Liver (tissue), 9 donors: ENCODE data around the gene SOCS3. TPM values are rescaled to one million over a fixed set of nuclear protein-coding genes. Genes with fewer than 3 reads are reported as not detected.

ENCODE experiments used
- DNase-seq: peaks from one replicate; pipeline ENCODE4 v3.0.0-alpha.2; 2017; ENCODE audit warnings: low spot score
- H3K27ac ChIP-seq, 2 donors: one replicate each; pipeline ENCODE4 v1.7.0; 2013; ENCODE audit warnings: inconsistent platforms in 2 of 2, low read length in 2 of 2, control low read depth in 1 of 2, low read depth in 1 of 2, mild to moderate bottlenecking in 1 of 2
- H3K27me3 ChIP-seq, 4 donors: one replicate each; pipeline versions ENCODE4 v1.6.1 to v1.7.0; 2013; ENCODE audit warnings: low read length in 3 of 4, inconsistent platforms in 1 of 4, mild to moderate bottlenecking in 1 of 4, moderate library complexity in 1 of 4; ENCODE audit not compliant: control insufficient read depth in 4 of 4, insufficient read depth in 4 of 4
- H3K36me3 ChIP-seq, 4 donors: one replicate each; pipeline versions ENCODE4 v1.6.1 to v1.7.0; 2013; ENCODE audit warnings: low read length in 3 of 4, mild to moderate bottlenecking in 3 of 4, low read depth in 1 of 4, moderate library complexity in 1 of 4; ENCODE audit not compliant: control insufficient read depth in 4 of 4, insufficient read depth in 3 of 4
- H3K4me1 ChIP-seq, 4 donors: one replicate each; pipeline versions ENCODE4 v1.6.1 to v1.7.0; 2013; ENCODE audit warnings: low read length in 3 of 4, mild to moderate bottlenecking in 3 of 4, moderate library complexity in 1 of 4; ENCODE audit not compliant: control insufficient read depth in 4 of 4, insufficient read depth in 4 of 4
- H3K4me3 ChIP-seq, 3 donors: one replicate each; pipeline versions ENCODE4 v1.6.1 to v1.7.0; 2013; ENCODE audit warnings: low read length in 3 of 3, control low read depth in 1 of 3, low read depth in 1 of 3, mild to moderate bottlenecking in 1 of 3
- H3K9ac ChIP-seq, 2 donors: one replicate each; pipeline ENCODE4 v1.7.0; 2013; ENCODE audit warnings: low read length in 2 of 2, mild to moderate bottlenecking in 2 of 2, moderate library complexity in 2 of 2, control low read depth in 1 of 2, low read depth in 1 of 2
- H3K9me3 ChIP-seq, 4 donors: one replicate each; pipeline versions ENCODE4 v1.6.1 to v1.7.0; 2013; ENCODE audit warnings: low read length in 3 of 4; ENCODE audit not compliant: control insufficient read depth in 4 of 4
- FOXA1 ChIP-seq: IDR thresholded peaks from 2 replicates; pipeline ENCODE4 v1.6.1; 2016; ENCODE audit warnings: antibody characterized with exemption
- GABPA ChIP-seq, 2 donors: IDR thresholded peaks in 1 of 2; conservative IDR thresholded peaks in 1 of 2; 2 replicates each; pipeline ENCODE4 v1.6.1; 2016; ENCODE audit warnings: antibody characterized with exemption in 2 of 2, mild to moderate bottlenecking in 1 of 2, moderate library complexity in 1 of 2
- HNF4A ChIP-seq, 2 donors: conservative IDR thresholded peaks; 2 replicates each; pipeline ENCODE4 v1.6.1; 2016; ENCODE audit warnings: antibody characterized with exemption in 2 of 2, mild to moderate bottlenecking in 2 of 2
- JUND ChIP-seq, 2 donors: IDR thresholded peaks; 2 replicates each; pipeline ENCODE4 v1.6.1; 2016; ENCODE audit warnings: antibody characterized with exemption in 2 of 2
- NR2F2 ChIP-seq: IDR thresholded peaks from 2 replicates; pipeline ENCODE4 v1.6.1; 2016; ENCODE audit warnings: antibody characterized with exemption
- RAD21 ChIP-seq, 2 donors: IDR thresholded peaks; 2 replicates each; pipeline ENCODE4 v1.6.1; 2016; ENCODE audit warnings: antibody characterized with exemption in 2 of 2, mild to moderate bottlenecking in 2 of 2
- RXRA ChIP-seq, 2 donors: IDR thresholded peaks; 2 replicates each; pipeline ENCODE4 v1.6.1; 2017 to 2018; ENCODE audit warnings: antibody characterized with exemption in 2 of 2, mild to moderate bottlenecking in 1 of 2
- SP1 ChIP-seq: IDR thresholded peaks from 2 replicates; pipeline ENCODE4 v1.6.1; 2018; ENCODE audit warnings: antibody characterized with exemption, mild to moderate bottlenecking
- TAF1 ChIP-seq: conservative IDR thresholded peaks from 2 replicates; pipeline ENCODE4 v1.6.1; 2016; ENCODE audit warnings: antibody characterized with exemption, mild to moderate bottlenecking
- YY1 ChIP-seq: IDR thresholded peaks from 2 replicates; pipeline ENCODE4 v1.6.1; 2016; ENCODE audit warnings: antibody characterized with exemption, mild to moderate bottlenecking
- WGBS: extraction: QIAGEN DNeasy Blood & Tissue Kit; methylation state at CpG from one replicate; pipeline ENCODE4 v1.1.7; 2013; 5-methylcytosine and 5-hydroxymethylcytosine counted together
- polyA plus RNA-seq, 2 donors: library from polyadenylated mRNA; stranded (reverse) in 1 of 2; unstranded in 1 of 2; fragments of 200-250 nt in 1 of 2; fragments of >200 nt in 1 of 2; fragmentation: Nextera tagmentation in 1 of 2; extraction: Ambion mirVana in 1 of 2; gene quantifications; one replicate each; pipeline versions ENCODE4 v1.2.1 to v1.2.3, GENCODE V29; 2013 to 2015
- total RNA-seq, 2 donors: library from RNA; depleted of rRNA; stranded (reverse); fragments of >200 nt; gene quantifications; one replicate each; pipeline ENCODE4 v1.2.3, GENCODE V29; 2014
- TF ChIP-seq, protein P1 (sequence below): fragments of 150-350 bp; IDR thresholded peaks from 2 replicates; pipeline ENCODE4 v1.5.1; 2017; ENCODE audit warnings: improper control_type of control experiment, low read depth, low read length; ENCODE audit not compliant: missing input control
- TF ChIP-seq, protein P2 (sequence below): IDR thresholded peaks from 2 replicates; pipeline ENCODE4 v1.6.1; 2016; ENCODE audit warnings: antibody characterized with exemption, mild to moderate bottlenecking
- TF ChIP-seq, protein P3 (sequence below): IDR thresholded peaks from 2 replicates; pipeline ENCODE4 v1.6.1; 2016; ENCODE audit warnings: antibody characterized with exemption
- TF ChIP-seq, protein P4 (sequence below): IDR thresholded peaks from 2 replicates; pipeline ENCODE4 v1.6.1; 2016; ENCODE audit warnings: antibody characterized with exemption
- donor health status: healthy.
- donor health status: healthy.
- donor health status: healthy.
- donor health status: healthy.
- donor health status: healthy.

SOCS3 gene
- total and polyA plus RNA-seq, 4 donors, result 12.2 to 48.0 (median 18.3) TPM

DNA sequence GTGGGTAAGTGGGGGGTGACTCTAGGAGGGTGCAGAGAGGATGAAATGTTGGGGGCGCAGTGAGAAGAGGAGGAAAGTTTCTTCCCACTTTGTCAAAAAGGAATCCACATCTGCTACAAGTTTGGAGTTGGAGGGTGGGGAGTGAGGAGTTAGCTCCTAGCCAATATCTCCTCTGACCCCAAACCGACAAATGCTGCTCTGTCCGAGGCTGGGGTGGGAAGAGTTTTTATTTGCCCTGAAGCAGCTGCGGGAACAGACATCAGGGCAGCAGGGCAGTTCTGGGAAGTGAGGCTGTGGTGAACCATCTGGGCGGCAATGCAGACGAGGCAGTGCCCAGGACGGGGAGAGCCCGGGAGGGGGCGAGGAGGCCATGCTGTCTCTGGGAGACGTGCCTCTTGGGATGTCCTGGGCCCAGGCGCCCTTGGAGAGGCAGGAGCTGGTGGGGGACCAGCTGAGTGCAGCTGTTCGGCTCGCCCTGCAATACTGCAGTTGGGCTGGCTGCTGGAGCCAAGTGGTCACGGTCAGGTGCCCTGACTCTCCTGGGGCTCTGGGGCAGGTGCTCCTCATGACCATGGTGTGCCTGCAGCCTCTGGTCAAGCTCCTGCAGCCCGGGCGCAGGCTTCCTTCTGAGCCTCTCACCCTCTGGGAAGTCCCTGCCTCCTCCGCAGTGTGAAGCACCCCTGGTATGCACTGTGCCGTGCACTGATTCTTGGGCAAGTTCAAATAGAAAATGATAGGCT, 6.4 kb upstream of the SOCS3 start:
- no peak for TF ChIP-seq RXRA (IDR thresholded peaks at IDR 0.05)
- no peak for TF ChIP-seq GABPA (IDR thresholded peaks at IDR 0.05 in 1 of 2, conservative IDR thresholded peaks at IDR 0.05 in 1 of 2)
- TF ChIP-seq YY1, result no peak
- TF ChIP-seq TAF1, result no peak
- peaks cover 0 to 2% (median 0%) of the 10 kb centered on the region in 4 donors for H3K4me1 ChIP-seq
- no peaks in the 10 kb centered on the region for H3K27me3 ChIP-seq
- no peak overlapping the region for H3K27ac ChIP-seq
- H3K9me3 ChIP-seq, result no peaks in the 10 kb centered on the region
- H3K4me3 ChIP-seq, result no peak overlapping the region
- 87% methylated on average over 18 of the region's 18 CpGs for WGBS
- H3K9ac ChIP-seq, result no peak overlapping the region
- no peak for DNase-seq
- no peaks in the 10 kb centered on the region for H3K36me3 ChIP-seq

DNA sequence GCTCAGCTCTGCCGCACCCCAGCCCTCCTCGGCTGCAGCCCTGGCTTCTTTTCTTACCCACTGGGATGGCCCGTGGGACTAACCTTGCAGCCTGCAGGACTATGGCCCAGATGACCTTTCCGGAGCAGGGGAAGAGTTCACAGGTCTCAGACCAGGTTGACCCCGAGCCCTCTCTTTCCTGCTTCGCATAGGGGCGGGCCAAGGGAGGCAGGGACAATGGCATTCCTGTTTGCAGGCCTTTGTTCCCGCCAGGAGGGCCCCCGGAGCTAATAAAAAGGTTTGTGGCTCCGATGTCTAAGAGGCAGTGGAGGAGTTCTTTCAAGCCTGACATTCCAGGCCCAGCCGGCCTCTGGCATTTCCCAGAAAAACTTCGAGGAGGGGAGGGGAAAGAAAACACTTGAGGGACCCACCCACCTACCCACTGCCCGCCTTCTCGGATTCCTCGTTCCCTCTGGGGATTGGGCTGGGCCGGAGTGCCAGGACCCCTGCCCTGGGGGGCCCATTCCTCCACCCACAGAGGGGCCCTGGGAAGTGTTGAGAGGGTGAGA, 5.8 kb upstream of the SOCS3 start:
- no peak for DNase-seq
- Histone ChIP-seq H3K27me3 (no peaks in the 10 kb centered on the region), H3K9ac (no peak overlapping the region), H3K36me3 (no peaks in the 10 kb centered on the region), H3K4me1 (peaks cover 0 to 5% (median 2%) of the 10 kb centered on the region in 4 donors), H3K9me3 (no peaks in the 10 kb centered on the region), H3K27ac (no peak overlapping the region), H3K4me3 (no peak overlapping the region)
- peak; percentile 99 for TF ChIP-seq NR2F2
- peak in 1 of 2 donors; percentile 40 for TF ChIP-seq RXRA (IDR thresholded peaks at IDR 0.05)
- TF ChIP-seq, protein P1, sequence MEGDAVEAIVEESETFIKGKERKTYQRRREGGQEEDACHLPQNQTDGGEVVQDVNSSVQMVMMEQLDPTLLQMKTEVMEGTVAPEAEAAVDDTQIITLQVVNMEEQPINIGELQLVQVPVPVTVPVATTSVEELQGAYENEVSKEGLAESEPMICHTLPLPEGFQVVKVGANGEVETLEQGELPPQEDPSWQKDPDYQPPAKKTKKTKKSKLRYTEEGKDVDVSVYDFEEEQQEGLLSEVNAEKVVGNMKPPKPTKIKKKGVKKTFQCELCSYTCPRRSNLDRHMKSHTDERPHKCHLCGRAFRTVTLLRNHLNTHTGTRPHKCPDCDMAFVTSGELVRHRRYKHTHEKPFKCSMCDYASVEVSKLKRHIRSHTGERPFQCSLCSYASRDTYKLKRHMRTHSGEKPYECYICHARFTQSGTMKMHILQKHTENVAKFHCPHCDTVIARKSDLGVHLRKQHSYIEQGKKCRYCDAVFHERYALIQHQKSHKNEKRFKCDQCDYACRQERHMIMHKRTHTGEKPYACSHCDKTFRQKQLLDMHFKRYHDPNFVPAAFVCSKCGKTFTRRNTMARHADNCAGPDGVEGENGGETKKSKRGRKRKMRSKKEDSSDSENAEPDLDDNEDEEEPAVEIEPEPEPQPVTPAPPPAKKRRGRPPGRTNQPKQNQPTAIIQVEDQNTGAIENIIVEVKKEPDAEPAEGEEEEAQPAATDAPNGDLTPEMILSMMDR, result no peak
- 62% methylated on average over 16 of the region's 16 CpGs for WGBS

DNA sequence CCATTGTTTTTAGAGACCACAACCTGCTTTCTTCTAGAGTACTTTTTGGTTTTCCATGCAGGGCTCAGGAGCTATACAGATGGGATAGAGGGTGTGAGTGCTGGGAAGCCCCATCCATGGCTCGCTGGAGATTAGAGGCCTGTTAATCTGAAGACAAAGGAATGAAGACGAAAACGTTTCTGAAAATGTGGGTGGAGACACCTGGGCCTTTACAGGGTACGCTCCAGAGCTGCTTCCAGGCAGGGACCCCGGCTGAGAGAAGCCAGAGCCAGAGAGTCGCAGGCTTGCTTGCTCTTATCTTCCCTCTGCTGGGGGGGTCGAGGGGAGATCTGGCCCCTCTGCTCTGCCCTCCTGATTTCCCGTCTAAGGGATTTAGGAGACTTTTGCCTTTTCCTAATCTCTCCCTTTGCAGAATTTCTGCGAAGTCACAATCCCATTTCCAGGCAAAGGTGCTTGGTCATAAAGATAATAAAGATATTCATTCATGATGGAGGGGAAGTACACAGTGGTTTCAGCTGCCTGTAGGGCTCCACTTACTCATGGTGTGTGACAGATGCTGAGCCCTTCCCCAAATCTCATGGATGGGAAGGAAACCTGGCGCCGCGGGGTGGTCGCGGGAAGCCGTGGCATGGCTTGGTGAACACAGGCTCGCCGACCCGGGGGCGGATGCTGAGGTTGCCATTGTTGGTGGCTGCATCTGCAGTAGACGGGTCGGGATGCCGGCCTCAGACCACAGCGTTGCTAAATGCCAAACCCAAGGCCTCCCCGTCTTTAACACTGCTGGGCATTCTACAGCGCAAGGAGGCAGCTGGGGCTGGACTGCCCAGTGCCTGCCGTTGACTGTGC, 4.8 kb upstream of the SOCS3 start:
- no peaks in the 10 kb centered on the region for H3K9me3 ChIP-seq
- no peak overlapping the region for H3K27ac ChIP-seq
- no peak for DNase-seq
- H3K4me3 ChIP-seq, result no peak overlapping the region
- H3K4me1 ChIP-seq, result peaks cover 0 to 9% (median 4%) of the 10 kb centered on the region in 4 donors
- H3K36me3 ChIP-seq, result no peaks in the 10 kb centered on the region
- 77% methylated on average over 26 of the region's 26 CpGs for WGBS
- H3K27me3 ChIP-seq, result no peaks in the 10 kb centered on the region
- H3K9ac ChIP-seq, result no peak overlapping the region
- TF ChIP-seq SP1 (no peak), JUND (IDR thresholded peaks at IDR 0.05) (no peak), YY1 (no peak), NR2F2 (no peak), RAD21 (IDR thresholded peaks at IDR 0.05) (no peak), RXRA (IDR thresholded peaks at IDR 0.05) (no peak), TAF1 (no peak), FOXA1 (no peak), HNF4A (conservative IDR thresholded peaks at IDR 0.05) (no peak)
- TF ChIP-seq, protein P2, sequence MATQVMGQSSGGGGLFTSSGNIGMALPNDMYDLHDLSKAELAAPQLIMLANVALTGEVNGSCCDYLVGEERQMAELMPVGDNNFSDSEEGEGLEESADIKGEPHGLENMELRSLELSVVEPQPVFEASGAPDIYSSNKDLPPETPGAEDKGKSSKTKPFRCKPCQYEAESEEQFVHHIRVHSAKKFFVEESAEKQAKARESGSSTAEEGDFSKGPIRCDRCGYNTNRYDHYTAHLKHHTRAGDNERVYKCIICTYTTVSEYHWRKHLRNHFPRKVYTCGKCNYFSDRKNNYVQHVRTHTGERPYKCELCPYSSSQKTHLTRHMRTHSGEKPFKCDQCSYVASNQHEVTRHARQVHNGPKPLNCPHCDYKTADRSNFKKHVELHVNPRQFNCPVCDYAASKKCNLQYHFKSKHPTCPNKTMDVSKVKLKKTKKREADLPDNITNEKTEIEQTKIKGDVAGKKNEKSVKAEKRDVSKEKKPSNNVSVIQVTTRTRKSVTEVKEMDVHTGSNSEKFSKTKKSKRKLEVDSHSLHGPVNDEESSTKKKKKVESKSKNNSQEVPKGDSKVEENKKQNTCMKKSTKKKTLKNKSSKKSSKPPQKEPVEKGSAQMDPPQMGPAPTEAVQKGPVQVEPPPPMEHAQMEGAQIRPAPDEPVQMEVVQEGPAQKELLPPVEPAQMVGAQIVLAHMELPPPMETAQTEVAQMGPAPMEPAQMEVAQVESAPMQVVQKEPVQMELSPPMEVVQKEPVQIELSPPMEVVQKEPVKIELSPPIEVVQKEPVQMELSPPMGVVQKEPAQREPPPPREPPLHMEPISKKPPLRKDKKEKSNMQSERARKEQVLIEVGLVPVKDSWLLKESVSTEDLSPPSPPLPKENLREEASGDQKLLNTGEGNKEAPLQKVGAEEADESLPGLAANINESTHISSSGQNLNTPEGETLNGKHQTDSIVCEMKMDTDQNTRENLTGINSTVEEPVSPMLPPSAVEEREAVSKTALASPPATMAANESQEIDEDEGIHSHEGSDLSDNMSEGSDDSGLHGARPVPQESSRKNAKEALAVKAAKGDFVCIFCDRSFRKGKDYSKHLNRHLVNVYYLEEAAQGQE, result no peak
- TF ChIP-seq, protein P3, sequence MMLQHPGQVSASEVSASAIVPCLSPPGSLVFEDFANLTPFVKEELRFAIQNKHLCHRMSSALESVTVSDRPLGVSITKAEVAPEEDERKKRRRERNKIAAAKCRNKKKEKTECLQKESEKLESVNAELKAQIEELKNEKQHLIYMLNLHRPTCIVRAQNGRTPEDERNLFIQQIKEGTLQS, result no peak
- TF ChIP-seq, protein P1, result no peak
- TF ChIP-seq, protein P4, sequence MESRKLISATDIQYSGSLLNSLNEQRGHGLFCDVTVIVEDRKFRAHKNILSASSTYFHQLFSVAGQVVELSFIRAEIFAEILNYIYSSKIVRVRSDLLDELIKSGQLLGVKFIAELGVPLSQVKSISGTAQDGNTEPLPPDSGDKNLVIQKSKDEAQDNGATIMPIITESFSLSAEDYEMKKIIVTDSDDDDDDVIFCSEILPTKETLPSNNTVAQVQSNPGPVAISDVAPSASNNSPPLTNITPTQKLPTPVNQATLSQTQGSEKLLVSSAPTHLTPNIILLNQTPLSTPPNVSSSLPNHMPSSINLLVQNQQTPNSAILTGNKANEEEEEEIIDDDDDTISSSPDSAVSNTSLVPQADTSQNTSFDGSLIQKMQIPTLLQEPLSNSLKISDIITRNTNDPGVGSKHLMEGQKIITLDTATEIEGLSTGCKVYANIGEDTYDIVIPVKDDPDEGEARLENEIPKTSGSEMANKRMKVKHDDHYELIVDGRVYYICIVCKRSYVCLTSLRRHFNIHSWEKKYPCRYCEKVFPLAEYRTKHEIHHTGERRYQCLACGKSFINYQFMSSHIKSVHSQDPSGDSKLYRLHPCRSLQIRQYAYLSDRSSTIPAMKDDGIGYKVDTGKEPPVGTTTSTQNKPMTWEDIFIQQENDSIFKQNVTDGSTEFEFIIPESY, result no peak
